Aorta (tissue), 5 donors: ENCODE results near the gene AUTS2. TPM values are rescaled to one million over a fixed set of nuclear protein-coding genes. Genes with fewer than 3 reads are reported as not detected.

Experiments
- ATAC-seq: fragments of 200-7000 bp; cut with Tn5 transposase; one replicate; pipeline ENCODE4 v1.9.1; 2022; ENCODE audit warnings: moderate library complexity; ENCODE audit not compliant: low FRiP score
- DNase-seq, 2 donors: peaks; one replicate each; pipeline ENCODE4 v3.0.0-alpha.2; 2020
- H3K27ac ChIP-seq, 2 donors: one replicate each; pipeline ENCODE4 v1.5.1; 2013; ENCODE audit warnings: low read length in 2 of 2, mild to moderate bottlenecking in 2 of 2, moderate library complexity in 2 of 2, control low read depth in 1 of 2, inconsistent platforms in 1 of 2, low read depth in 1 of 2
- H3K27me3 ChIP-seq, 2 donors: one replicate each; pipeline ENCODE4 v1.6.1; 2013; ENCODE audit warnings: control low read depth in 1 of 2, low read length in 1 of 2, mild to moderate bottlenecking in 1 of 2, moderate library complexity in 1 of 2; ENCODE audit not compliant: insufficient read depth in 2 of 2, control insufficient read depth in 1 of 2
- H3K36me3 ChIP-seq, 2 donors: one replicate each; pipeline ENCODE4 v1.6.1; 2013; ENCODE audit warnings: control low read depth in 1 of 2, low read length in 1 of 2, mild to moderate bottlenecking in 1 of 2; ENCODE audit not compliant: insufficient read depth in 2 of 2, control insufficient read depth in 1 of 2
- H3K4me1 ChIP-seq, 2 donors: one replicate each; pipeline ENCODE4 v1.6.1; 2013; ENCODE audit warnings: low read length in 2 of 2, control low read depth in 1 of 2, mild to moderate bottlenecking in 1 of 2, moderate library complexity in 1 of 2; ENCODE audit not compliant: insufficient read depth in 2 of 2, control insufficient read depth in 1 of 2
- H3K4me3 ChIP-seq, 2 donors: one replicate each; pipeline ENCODE4 v1.5.1; 2013; ENCODE audit warnings: low read length in 2 of 2, control low read depth in 1 of 2, mild to moderate bottlenecking in 1 of 2
- H3K9me3 ChIP-seq: one replicate; pipeline ENCODE4 v1.6.1; 2013; ENCODE audit warnings: mild to moderate bottlenecking, low read length; ENCODE audit not compliant: control insufficient read depth
- WGBS, 2 donors: extraction: QIAGEN DNeasy Blood & Tissue Kit; methylation state at CpG; one replicate each; pipeline ENCODE4 v1.1.7; 2013; 5-methylcytosine and 5-hydroxymethylcytosine counted together
- intact Hi-C, 2 donors: fragments of 100-400 bp; cut with DNase I; formaldehyde crosslinking; loops; one replicate each; pipeline versions ENCODE4 v1.14.2 to v1.15.0; 2022
- polyA plus RNA-seq, 2 donors: library from polyadenylated mRNA; stranded (reverse); fragments of 200-250 nt; gene quantifications; one replicate each; pipeline ENCODE4 v1.2.3, GENCODE V29; 2013
- total RNA-seq, 2 donors: library from RNA; stranded (reverse); fragmentation: NEBNext Ultra II Directional; extraction: Animal tissue kit (Norgen Biotek cat#: 25700); gene quantifications; one replicate each; pipeline ENCODE4 v1.2.1, GENCODE V29; 2021
- donor health status: healthy with polysubstance abuse.
- donor health status: Bipolar disorder and iron deficiency.
- donor health status: DM: no; HTN: no; CAD: no.
- donor health status: DM: no; HTN: no; CAD: no.
- donor health status: DM: yes; HTN: yes; CAD: no.

AUTS2 gene
- total and polyA plus RNA-seq, 4 donors: 3.9 to 102 (median 57.0) TPM

GRCh38 chr7:69665369-69665768 is 67.1 kb downstream of the AUTS2 start:
- Histone ChIP-seq H3K27me3 (no peaks in the 10 kb centered on the region), H3K4me3 (no peak overlapping the region), H3K9me3 (no peaks in the 10 kb centered on the region), H3K4me1 (peaks cover 0 to 1% of the 10 kb centered on the region in 2 donors), H3K27ac (no peak overlapping the region), H3K36me3 (no peaks in the 10 kb centered on the region)
- intact Hi-C loops: no loop called here
- 93 to 95% methylated on average over 2 of the region's 2 CpGs for WGBS, 2 donors
- ATAC-seq (no peak), DNase-seq (no peak)

- Histone ChIP-seq H3K27ac (no peak overlapping the region), H3K9me3 (no peaks in the 10 kb centered on the region), H3K27me3 (no peaks in the 10 kb centered on the region), H3K4me3 (no peak overlapping the region), H3K36me3 (no peaks in the 10 kb centered on the region), H3K4me1 (peaks cover 6 to 8% of the 10 kb centered on the region in 2 donors)
- intact Hi-C loops: no loop called here
- WGBS, 2 donors: 68 to 77% methylated on average over 1 of the region's 1 CpG
- ATAC-seq (no peak), DNase-seq (no peak)
Observed at GRCh38 chr7:69668339-69668870, 70.1 kb downstream of the AUTS2 start.

GRCh38 chr7:69670701-69671100 is 72.4 kb downstream of the AUTS2 start:
- 5 to 9% methylated on average over 4 of the region's 4 CpGs for WGBS, 2 donors
- Histone ChIP-seq H3K27ac (no peak overlapping the region), H3K36me3 (no peaks in the 10 kb centered on the region), H3K9me3 (no peaks in the 10 kb centered on the region), H3K27me3 (no peaks in the 10 kb centered on the region), H3K4me3 (no peak overlapping the region), H3K4me1 (peaks cover 7 to 8% of the 10 kb centered on the region in 2 donors)
- DNase-seq: no peak
- no peak for ATAC-seq
- intact Hi-C loops: no loop called here

GRCh38 chr7:69673074-69673473 is 74.8 kb downstream of the AUTS2 start:
- intact Hi-C loops: no loop called here
- Histone ChIP-seq H3K36me3 (no peaks in the 10 kb centered on the region), H3K4me3 (no peak overlapping the region), H3K4me1 (peaks cover 7 to 8% of the 10 kb centered on the region in 2 donors), H3K9me3 (no peaks in the 10 kb centered on the region), H3K27ac (no peak overlapping the region), H3K27me3 (no peaks in the 10 kb centered on the region)
- WGBS, 2 donors: 44 to 45% methylated on average over 2 of the region's 2 CpGs
- no peak for DNase-seq
- ATAC-seq: no peak

- intact Hi-C loops: no loop called here
- no peaks in the 10 kb centered on the region for H3K9me3 ChIP-seq
- ATAC-seq (peak; percentile 23), DNase-seq (no peak)
- no peaks in the 10 kb centered on the region for H3K27me3 ChIP-seq
- WGBS, 2 donors: 70 to 94% methylated on average over 4 of the region's 4 CpGs
- H3K27ac ChIP-seq: no peak overlapping the region
- H3K4me3 ChIP-seq: no peak overlapping the region
- H3K4me1 ChIP-seq: peaks cover 7 to 8% of the 10 kb centered on the region in 2 donors
- no peaks in the 10 kb centered on the region for H3K36me3 ChIP-seq
Observed at GRCh38 chr7:69674701-69675182, 76.5 kb downstream of the AUTS2 start.

GRCh38 chr7:69676247-69676646 is 78.0 kb downstream of the AUTS2 start:
- DNase-seq (no peak), ATAC-seq (no peak)
- Histone ChIP-seq H3K27ac (no peak overlapping the region), H3K27me3 (no peaks in the 10 kb centered on the region), H3K4me3 (no peak overlapping the region), H3K36me3 (no peaks in the 10 kb centered on the region), H3K9me3 (no peaks in the 10 kb centered on the region), H3K4me1 (peaks cover 7 to 8% of the 10 kb centered on the region in 2 donors)
- intact Hi-C loops: no loop called here

GRCh38 chr7:69677054-69677852 is 79.0 kb downstream of the AUTS2 start:
- H3K4me3 ChIP-seq: no peak overlapping the region
- intact Hi-C loops: no loop called here
- peaks cover 7 to 8% of the 10 kb centered on the region in 2 donors for H3K4me1 ChIP-seq
- no peaks in the 10 kb centered on the region for H3K9me3 ChIP-seq
- WGBS, 2 donors: 68 to 97% methylated on average over 4 of the region's 4 CpGs
- no peak for DNase-seq
- no peak overlapping the region for H3K27ac ChIP-seq
- no peak for ATAC-seq
- no peaks in the 10 kb centered on the region for H3K27me3 ChIP-seq
- no peaks in the 10 kb centered on the region for H3K36me3 ChIP-seq

- H3K4me1 ChIP-seq: peaks cover 4 to 5% of the 10 kb centered on the region in 2 donors
- H3K27ac ChIP-seq: no peak overlapping the region
- no peak for ATAC-seq
Observed at GRCh38 chr7:69677881-69678493, 79.7 kb downstream of the AUTS2 start.

More at GRCh38 chr7:69677881-69678493, 79.7 kb downstream of the AUTS2 start:
- DNase-seq: no peak
- no peaks in the 10 kb centered on the region for H3K36me3 ChIP-seq
- intact Hi-C loops: no loop called here
- no peak overlapping the region for H3K4me3 ChIP-seq
- 83 to 90% methylated on average over 4 of the region's 4 CpGs for WGBS, 2 donors
- H3K9me3 ChIP-seq: no peaks in the 10 kb centered on the region
- H3K27me3 ChIP-seq: no peaks in the 10 kb centered on the region
